Stimulated activated naive CD8-positive, alpha-beta T cell treated with anti-CD3 and anti-CD28 coated beads, Interleukin-15, Interleukin-2, amounts not matched to agents 100 U/mL and 50 U/mL, for 24 hours (primary cell): ENCODE measurements around the gene C5AR1.
"Not testable (repeated sequence)": the region's sequence is repeated elsewhere in the genome, so short reads cannot be mapped to it uniquely, and the experiment has no call there.

Experiments used
- ATAC-seq: fragments of 150-1000 bp; cut with Tn5 transposase; one replicate; pipeline ENCODE4 v1.10.0; 2021
- DNase-seq: peaks from one replicate; pipeline ENCODE4 v3.0.0; 2021

Gene C5AR1

GRCh38 chr19:47331931-47332547, 22.4 kb downstream of the C5AR1 start, which contains the start of gene C5AR2:
TSS of gene C5AR2 (plus strand) at chr19:47332175. CDS start at chr19:47340800, 8,625 bp downstream.
- no peak for DNase-seq
- no peak for ATAC-seq

- DNase-seq, ATAC-seq: not testable (repeated sequence)
Measured at GRCh38 chr19:47336765-47337718, 27.4 kb downstream of the C5AR1 start.

GRCh38 chr19:47339196-47339880, 29.7 kb downstream of the C5AR1 start:
- no peak for DNase-seq
- ATAC-seq = no peak

GRCh38 chr19:47340477-47341208, 31.0 kb downstream of the C5AR1 start:
- ATAC-seq (no peak), DNase-seq (no peak)

- no peak for DNase-seq
Measured at GRCh38 chr19:47341734-47342133, 32.1 kb downstream of the C5AR1 start.

GRCh38 chr19:47343194-47343802, 33.6 kb downstream of the C5AR1 start:
- ATAC-seq (no peak), DNase-seq (no peak)

More at GRCh38 chr19:47341734-47342133, 32.1 kb downstream of the C5AR1 start:
- ATAC-seq = no peak

GRCh38 chr19:47344425-47344824, 34.8 kb downstream of the C5AR1 start:
- ATAC-seq (no peak), DNase-seq (no peak)

GRCh38 chr19:47346024-47346423, 36.4 kb downstream of the C5AR1 start:
- ATAC-seq, DNase-seq: not testable (repeated sequence)

- peak; percentile 98 for ATAC-seq
- peak; percentile 99 for DNase-seq
Measured at GRCh38 chr19:47348819-47349795, 39.4 kb downstream of the C5AR1 start, which contains the start of gene DHX34. TSS of gene DHX34 (plus strand) at chr19:47349315. CDS start at chr19:47353031, 3,716 bp downstream.

- DNase-seq (no peak), ATAC-seq (no peak)
Measured at GRCh38 chr19:47350630-47351029, 41.0 kb downstream of the C5AR1 start.

GRCh38 chr19:47351548-47351947, 41.9 kb downstream of the C5AR1 start:
- no peak for DNase-seq
- ATAC-seq = no peak

GRCh38 chr19:47352095-47352494, 42.4 kb downstream of the C5AR1 start:
- ATAC-seq = no peak
- DNase-seq = no peak

GRCh38 chr19:47353307-47353712, 43.6 kb downstream of the C5AR1 start:
- DNase-seq (no peak), ATAC-seq (no peak)

GRCh38 chr19:47356900-47357299, 47.2 kb downstream of the C5AR1 start:
- no peak for ATAC-seq

GRCh38 chr19:47357788-47358680, 48.4 kb downstream of the C5AR1 start:
- no peak for ATAC-seq

More at GRCh38 chr19:47356900-47357299, 47.2 kb downstream of the C5AR1 start:
- no peak for DNase-seq

GRCh38 chr19:47358936-47359335, 49.3 kb downstream of the C5AR1 start:
- DNase-seq = no peak
- no peak for ATAC-seq

More at GRCh38 chr19:47357788-47358680, 48.4 kb downstream of the C5AR1 start:
- DNase-seq = no peak

GRCh38 chr19:47362321-47362720, 52.7 kb downstream of the C5AR1 start:
- DNase-seq (no peak), ATAC-seq (no peak)

GRCh38 chr19:47363758-47364531, 54.3 kb downstream of the C5AR1 start:
- no peak for DNase-seq
- ATAC-seq = no peak
